Measurements from ENCODE around the gene SSBP3. TPM values are rescaled to one million over a fixed set of nuclear protein-coding genes. Genes with fewer than 3 reads are reported as not detected.

SSBP3 gene
- total and polyA plus RNA-seq, 9 of the 15 experiments (the other 6 are each of a cell fraction or from before 2014, with no cell fraction given): 8.7 to 108 (median 33.8) TPM

- Histone ChIP-seq H3K9me3 (replicated peaks; ENCODE audit: control insufficient read depth, insufficient read depth, low read depth, low read length) (no peaks in the 10 kb centered on the region), H3K79me2 (ENCODE audit: control insufficient read depth, insufficient read depth, low read length) (peaks cover 29% of the 10 kb centered on the region), H3K4me2 (ENCODE audit: insufficient read depth, low read length) (no peak overlapping the region), H2AFZ (ENCODE audit: low read depth, low read length) (no peak overlapping the region), H3K27ac (ENCODE audit: extremely low read depth, low read depth, low read length) (no peak overlapping the region), H3K9me1 (ENCODE audit: control insufficient read depth, insufficient read depth, low read length) (peaks cover 6% of the 10 kb centered on the region), H3K36me3 (ENCODE audit: control insufficient read depth, insufficient read depth, low read length) (peaks cover 89% of the 10 kb centered on the region), H4K20me1 (replicated peaks; ENCODE audit: control insufficient read depth, insufficient read depth, low read length) (no peaks in the 10 kb centered on the region; the same call in 1 of the 2 replicates), H3K27me3 (ENCODE audit: control insufficient read depth in 2 of 2, insufficient read depth in 2 of 2, low read length in 2 of 2) (no peaks in the 10 kb centered on the region), H3K4me3 (no peak overlapping the region), H3K9ac (ENCODE audit: insufficient read depth in 1 of 2, low read depth in 2 of 2, low read length in 2 of 2) (no peak overlapping the region), H3K4me1 (replicated peaks in 1 of 2; ENCODE audit: control insufficient read depth in 2 of 2, insufficient read depth in 2 of 2, low read length in 2 of 2) (peaks cover 6 to 10% of the 10 kb centered on the region in 2 experiments; a peak in 4 of 5 replicates)
- FAIRE-seq (no peak), DNase-seq (ENCODE audit: extremely low read depth in 1 of 4, low spot score in 3 of 4) (no peak), ATAC-seq (no peak)
- CTCF ChIA-PET (ENCODE audit: low intra/inter-chr PET ratio): no interaction called here
- BruUV-seq (replicated peaks): no TSS peak
- intact Hi-C loops (cut with micrococcal nuclease): no loop called here
- POLR2A ChIA-PET: no interaction called here
- 28% methylated on average over 1 of the region's 1 CpG for WGBS (ENCODE audit: insufficient coverage, low coverage, missing lambda C conversion rate)
- in situ Hi-C loops (cut with MboI): no loop called here
- TF ChIP-seq CBX3 (IDR thresholded peaks at IDR 0.05; ENCODE audit: borderline replicate concordance in 1 of 2, low read length in 2 of 2): no peak
- TF ChIP-seq MEIS2 (IDR thresholded peaks at IDR 0.05; ENCODE audit: partially characterized antibody): no peak
- TF ChIP-seq TSHZ1 (CRISPR knock-in tag; IDR thresholded peaks at IDR 0.05): no peak
- TF ChIP-seq XRCC3 (IDR thresholded peaks at IDR 0.05): no peak
- no peak for TF ChIP-seq POLR2B (IDR thresholded peaks at IDR 0.05; ENCODE audit: low read depth, partially characterized antibody)
- no peak for TF ChIP-seq SMARCA5 (IDR thresholded peaks at IDR 0.05)
- TF ChIP-seq ARID3A (IDR thresholded peaks at IDR 0.05; ENCODE audit: borderline replicate concordance, low read depth, low read length): no peak
- TF ChIP-seq ARID2 (IDR thresholded peaks at IDR 0.05): no peak
- no peak for TF ChIP-seq ARNT (IDR thresholded peaks at IDR 0.05)
- no peak for TF ChIP-seq CREB3L1 (IDR thresholded peaks at IDR 0.05; ENCODE audit: borderline replicate concordance, low read depth)
- TF ChIP-seq ZNF217 (CRISPR knock-in tag; IDR thresholded peaks at IDR 0.05): no peak
- no peak for TF ChIP-seq ZNF224 (CRISPR knock-in tag; IDR thresholded peaks at IDR 0.05)
- TF ChIP-seq XRCC5 (IDR thresholded peaks at IDR 0.05; ENCODE audit: low read depth, low read length): no peak
- TF ChIP-seq NCOA2 (IDR thresholded peaks at IDR 0.05; ENCODE audit: partially characterized antibody in 2 of 2): no peak
- no peak for TF ChIP-seq ZNF655 (CRISPR knock-in tag; IDR thresholded peaks at IDR 0.05)
- TF ChIP-seq CBFB (CRISPR knock-in tag; IDR thresholded peaks at IDR 0.05): no peak
- TF ChIP-seq FIP1L1 (IDR thresholded peaks at IDR 0.05; ENCODE audit: low read depth, low read length, poor library complexity, severe bottlenecking): no peak
Measured at GRCh38 chr1:54207287-54207686, 198.9 kb downstream of the SSBP3 start.
